Fibroblast of skin of back (primary cell): ENCODE measurements around the gene PPP2R2B.

Source experiments
- DNase-seq: peaks from one replicate; pipeline ENCODE4 v3.0.0-alpha.2; 2013

Gene PPP2R2B

GRCh38 chr5:146779211-146779869, 99.2 kb downstream of the PPP2R2B start:
- no peak for DNase-seq

DNA sequence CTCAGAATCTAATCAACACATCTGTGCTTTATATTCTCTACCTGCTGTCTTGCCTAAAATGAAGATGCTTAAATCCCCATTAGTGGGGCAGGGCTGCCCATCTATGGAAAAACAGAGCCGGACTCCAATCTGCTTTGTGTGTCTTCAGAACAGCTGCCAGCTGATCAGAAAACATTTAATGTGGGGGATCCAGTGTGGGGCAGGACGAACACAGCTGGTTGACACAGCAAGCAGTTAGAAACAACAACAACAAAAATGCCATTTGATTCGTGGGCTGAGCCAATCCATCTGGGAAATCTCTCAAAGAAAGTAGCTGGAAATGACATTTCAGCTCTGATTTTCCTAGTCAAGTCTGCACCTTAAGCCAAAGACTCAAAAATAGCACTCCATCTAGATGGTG, 99.8 kb downstream of the PPP2R2B start:
- DNase-seq, result no peak

- DNase-seq, result no peak
These were observed 100.3 kb downstream of the PPP2R2B start for GRCh38 chr5:146778261-146778660.

GRCh38 chr5:146772881-146773466, 105.6 kb downstream of the PPP2R2B start:
- DNase-seq, result no peak

DNA sequence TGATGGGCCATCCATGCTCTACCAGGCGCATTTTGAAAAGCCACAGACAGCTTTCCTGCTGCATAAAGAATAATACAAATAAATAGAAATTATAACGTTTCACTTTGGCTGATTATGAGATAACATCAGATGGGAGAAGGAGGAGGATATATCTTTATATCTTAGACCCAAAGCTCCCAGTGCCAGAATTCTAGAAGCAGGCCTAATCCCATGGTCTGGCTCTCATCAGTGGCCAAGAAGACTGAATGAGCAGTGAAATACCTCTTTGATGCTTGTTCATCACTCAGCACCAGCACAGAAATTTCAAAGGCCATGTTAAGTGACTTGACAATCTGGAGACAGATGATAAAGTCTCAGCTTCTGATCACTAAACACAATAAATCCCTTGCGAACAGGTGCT, 107.6 kb downstream of the PPP2R2B start:
- no peak for DNase-seq

- DNase-seq, result no peak
These were observed 108.0 kb downstream of the PPP2R2B start for GRCh38 chr5:146770546-146770945.

GRCh38 chr5:146767534-146767933, 111.0 kb downstream of the PPP2R2B start:
- DNase-seq, result no peak

GRCh38 chr5:146766013-146766412, 112.5 kb downstream of the PPP2R2B start:
- no peak for DNase-seq

DNA sequence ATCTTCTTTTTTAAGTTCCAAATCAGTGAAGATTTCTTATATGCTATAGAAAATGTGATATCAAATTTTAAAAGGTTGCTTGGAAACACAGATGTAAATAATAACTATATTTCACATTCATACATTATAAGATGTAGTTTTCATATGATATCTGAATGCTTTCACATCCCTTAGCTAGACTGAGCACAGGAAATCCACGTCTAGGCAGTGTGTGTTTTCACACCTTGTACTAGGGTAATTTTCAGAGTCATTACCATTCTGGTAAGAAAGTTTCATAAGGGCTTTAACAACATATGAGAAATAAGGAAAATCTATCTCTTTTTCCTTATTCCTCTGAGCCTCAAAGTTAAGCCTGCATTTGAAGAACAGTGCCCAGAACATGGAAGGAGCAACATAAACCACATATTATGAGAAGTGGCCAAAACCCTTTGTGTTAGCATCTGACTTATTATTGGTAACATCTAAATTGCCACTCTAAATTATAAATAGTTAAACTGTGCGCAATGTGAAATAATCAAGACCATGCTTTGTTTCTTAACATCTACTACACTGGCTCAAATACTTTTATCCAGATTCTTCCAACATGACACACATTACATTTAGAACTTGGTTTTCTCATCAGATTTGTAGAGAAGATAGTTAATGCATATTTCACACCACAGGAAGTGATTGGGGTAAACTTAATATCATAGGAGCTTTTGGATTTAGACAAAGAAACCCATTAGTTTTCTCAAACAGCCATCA, 113.3 kb downstream of the PPP2R2B start:
- no peak for DNase-seq

DNA sequence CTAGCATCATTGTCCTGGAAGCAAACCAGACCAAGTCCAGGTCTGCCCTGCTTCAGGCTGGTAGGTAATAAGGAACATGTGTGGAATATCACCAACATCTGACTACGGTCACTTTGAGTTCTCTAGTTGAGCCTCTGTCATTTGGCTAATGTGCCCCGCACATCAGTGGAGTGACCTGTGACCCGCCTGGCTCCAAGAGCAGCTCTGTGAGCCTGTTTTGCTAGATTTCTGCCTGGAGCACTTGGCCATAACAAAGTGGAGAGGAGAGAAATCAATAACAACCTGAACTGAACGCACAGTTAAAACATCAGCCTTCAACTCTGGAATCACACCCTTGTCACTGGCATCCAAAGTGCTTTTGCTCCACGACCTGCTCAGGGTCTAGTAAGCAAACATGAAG, 115.7 kb downstream of the PPP2R2B start:
- DNase-seq, result no peak

GRCh38 chr5:146761811-146762210, 116.7 kb downstream of the PPP2R2B start:
- DNase-seq, result no peak

GRCh38 chr5:146758938-146759337, 119.6 kb downstream of the PPP2R2B start:
- DNase-seq, result no peak

- DNase-seq, result no peak
These were observed 120.5 kb downstream of the PPP2R2B start for GRCh38 chr5:146758076-146758475.

GRCh38 chr5:146756546-146756945, 122.0 kb downstream of the PPP2R2B start:
- DNase-seq, result no peak

DNA sequence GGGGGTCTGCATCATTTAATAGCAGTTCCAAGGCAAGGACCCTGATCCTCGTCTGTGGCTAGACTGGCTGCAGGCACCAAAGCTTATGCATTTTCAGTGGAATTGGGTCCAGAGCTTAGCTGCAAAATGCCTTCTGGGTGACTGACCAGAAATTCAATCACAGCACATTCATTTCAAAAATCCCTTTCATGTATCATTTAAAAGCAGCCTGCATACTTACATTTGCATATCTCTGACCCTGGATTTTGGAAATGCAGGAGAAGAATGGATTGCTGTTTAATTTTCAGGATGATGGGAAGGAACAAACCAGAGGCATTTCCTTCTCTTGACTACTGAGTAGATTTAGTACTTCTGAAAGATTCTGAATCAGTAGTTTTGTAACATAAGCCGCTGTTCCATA, 122.8 kb downstream of the PPP2R2B start:
- no peak for DNase-seq

- DNase-seq, result no peak
These were observed 123.9 kb downstream of the PPP2R2B start for GRCh38 chr5:146754621-146755020.

DNA sequence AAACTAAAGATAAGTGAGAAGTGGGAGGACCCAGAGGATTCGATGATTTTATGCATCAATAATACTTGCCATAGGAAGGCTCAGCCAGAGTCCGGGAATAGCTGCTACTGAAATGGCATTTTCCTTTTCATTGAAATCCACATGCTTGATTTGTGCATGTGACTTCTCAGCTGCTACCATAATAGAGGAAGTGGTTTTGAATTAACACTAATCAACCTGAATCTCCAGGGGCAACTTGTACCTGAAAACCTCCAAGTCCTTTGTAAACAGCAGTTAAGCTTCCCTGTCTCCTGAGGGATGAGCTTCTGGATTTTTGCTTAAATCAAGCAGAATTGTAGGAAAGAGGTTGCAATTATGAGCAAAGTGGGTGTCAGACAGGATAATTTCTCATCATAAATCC, 124.9 kb downstream of the PPP2R2B start:
- no peak for DNase-seq

- DNase-seq, result no peak
These were observed 126.7 kb downstream of the PPP2R2B start for GRCh38 chr5:146751781-146752401.

DNA sequence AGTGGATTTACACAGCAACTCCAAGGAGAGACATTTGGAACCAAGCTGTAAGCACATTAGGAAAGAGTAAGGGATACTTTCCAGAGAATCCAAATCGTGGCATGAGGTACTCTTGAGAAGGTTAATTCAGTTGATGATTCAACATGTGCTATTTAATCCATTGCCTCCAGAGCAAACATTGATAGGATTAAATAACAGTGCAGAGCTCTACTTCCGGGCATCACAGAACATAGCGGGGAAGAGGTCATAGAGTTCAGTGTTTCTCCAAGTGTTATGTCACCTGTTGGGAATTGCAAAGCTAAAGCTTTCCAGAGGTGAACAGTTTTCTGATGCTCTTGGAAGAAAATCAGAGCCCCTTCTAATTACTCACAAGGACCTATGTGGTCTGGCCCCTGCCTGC, 127.5 kb downstream of the PPP2R2B start:
- DNase-seq, result no peak

DNA sequence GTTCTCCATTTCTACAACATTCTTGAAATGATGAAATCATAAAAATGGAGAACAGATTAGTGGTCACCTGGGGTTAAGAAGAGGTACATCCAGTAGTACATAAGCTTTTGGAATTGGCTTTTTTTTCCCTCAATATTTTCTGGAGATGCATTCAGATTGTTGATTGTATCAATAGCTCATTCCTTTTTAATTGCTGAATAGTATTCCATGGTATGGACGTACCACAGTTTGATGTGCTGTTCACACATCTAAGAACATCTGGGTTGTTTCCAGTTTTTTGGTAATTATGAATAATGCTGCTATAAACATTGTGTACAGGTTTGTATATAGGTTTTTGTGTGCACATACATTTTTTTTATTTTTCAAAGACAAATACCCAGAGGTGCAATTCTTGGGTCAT, 130.0 kb downstream of the PPP2R2B start:
- DNase-seq, result no peak

GRCh38 chr5:146745931-146746577, 132.5 kb downstream of the PPP2R2B start:
- DNase-seq, result no peak

DNA sequence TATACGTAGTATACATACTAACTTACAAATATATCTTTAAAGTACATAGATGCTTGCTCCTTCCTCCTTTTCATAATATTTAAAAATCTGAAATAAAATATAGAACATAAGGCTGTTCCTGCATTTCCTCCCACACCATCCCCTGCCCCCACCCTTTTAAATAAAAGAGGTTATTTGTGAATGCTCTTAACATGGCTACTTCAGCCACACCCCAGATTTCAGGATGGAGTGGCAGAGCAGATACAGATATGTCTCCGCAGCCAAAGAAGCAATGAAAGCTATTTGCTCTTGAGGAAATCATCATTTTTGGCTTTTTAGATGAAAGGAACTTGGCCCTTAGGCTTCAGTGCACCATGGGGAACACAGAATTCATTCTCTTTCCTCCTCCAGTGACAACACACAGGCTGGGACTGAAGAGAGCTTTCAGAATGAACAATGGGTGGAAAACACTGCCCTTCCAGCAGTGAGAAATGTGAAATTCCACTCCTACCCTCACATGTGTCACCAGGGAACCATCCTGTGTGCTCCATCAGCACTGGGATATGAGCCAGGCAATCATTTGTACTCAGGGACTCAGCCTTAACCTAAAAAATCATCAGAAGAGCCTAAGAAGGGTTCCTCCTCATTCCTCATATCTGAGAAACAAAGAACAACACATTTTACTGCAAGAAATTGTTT, 134.3 kb downstream of the PPP2R2B start:
- DNase-seq, result peak; percentile 20
